OCI-LY3 (cell line): ENCODE data around the gene CUX1.

Experiments
- CTCF ChIP-seq: fragments of 200-600, 300-600 bp; sonication (generic); IDR thresholded peaks from 2 replicates; pipeline ENCODE4 v1.5.1; 2014; ENCODE audit warnings: antibody characterized with exemption, low read length, low read depth
- EZH2phosphoT487 ChIP-seq: fragments of 200-600 bp; shearing (Covaris generic); IDR thresholded peaks from 2 replicates; pipeline ENCODE4 v1.6.1; 2018; ENCODE audit warnings: antibody characterized with exemption, mixed run types, low read depth

GRCh38 chr7:102297487-102298218 is 480.2 kb downstream of the CUX1 start:
- TF ChIP-seq CTCF (no peak), EZH2phosphoT487 (no peak)
